SU-DHL-6 (cell line): ENCODE data around the gene ZNF524.

Experiments
- H2AFZ ChIP-seq: fragments of 200-600 bp; sonication (generic); 2 replicates; pipeline ENCODE4 v1.6.1; 2014; ENCODE audit warnings: low read depth, mild to moderate bottlenecking, moderate library complexity, mixed read lengths, antibody characterized with exemption, low read length; ENCODE audit not compliant: severe bottlenecking
- H3F3A ChIP-seq: fragments of 200-600 bp; shearing (Covaris generic); 2 replicates; pipeline ENCODE4 v1.6.0; 2016; ENCODE audit warnings: antibody characterized with exemption, mild to moderate bottlenecking; ENCODE audit not compliant: insufficient read depth
- H3K27ac ChIP-seq: fragments of 200-600 bp; sonication (generic); 2 replicates; pipeline ENCODE4 v1.5.1; 2016; ENCODE audit warnings: low read depth, mild to moderate bottlenecking, low read length, moderate library complexity, mixed read lengths
- H3K27me3 ChIP-seq: fragments of 200-600 bp; sonication (generic), shearing (Covaris generic); 2 replicates; pipeline ENCODE4 v1.6.0; 2014; ENCODE audit warnings: mild to moderate bottlenecking, low read length
- H3K36me3 ChIP-seq: fragments of 200-600 bp; sonication (generic); 2 replicates; pipeline ENCODE4 v1.6.1; 2014; ENCODE audit warnings: mild to moderate bottlenecking, low read length, mixed read lengths
- H3K4me2 ChIP-seq: fragments of 300-600, 200-600 bp; shearing (Covaris generic), sonication (generic); 2 replicates; pipeline ENCODE4 v1.6.0; 2014; ENCODE audit warnings: low read length, low read depth, mild to moderate bottlenecking; ENCODE audit not compliant: poor library complexity, severe bottlenecking
- H3K4me3 ChIP-seq: fragments of 200-600 bp; sonication (generic); 2 replicates; pipeline ENCODE4 v1.5.1; 2014; ENCODE audit warnings: antibody characterized with exemption, low read length, mild to moderate bottlenecking, mixed read lengths; ENCODE audit not compliant: insufficient read depth, poor library complexity, severe bottlenecking
- H3K79me2 ChIP-seq: fragments of 200-600 bp; sonication (generic); 2 replicates; pipeline ENCODE4 v1.6.1; 2014; ENCODE audit warnings: mild to moderate bottlenecking, low read length, moderate library complexity; ENCODE audit not compliant: insufficient read depth
- H3K9ac ChIP-seq: fragments of 200-600 bp; sonication (generic); 2 replicates; pipeline ENCODE4 v1.7.0; 2014; ENCODE audit warnings: mild to moderate bottlenecking, low read length
- H3K9me2 ChIP-seq: fragments of 200-600 bp; sonication (generic); replicated peaks from 2 replicates; pipeline ENCODE4 v1.6.1; 2014; ENCODE audit warnings: low read length; ENCODE audit not compliant: insufficient read depth
- H3K9me3 ChIP-seq: fragments of 200-600 bp; sonication (generic); 2 replicates; pipeline ENCODE4 v1.6.1; 2014; ENCODE audit warnings: low read length, mixed read lengths; ENCODE audit not compliant: insufficient read depth
- H4K20me1 ChIP-seq: fragments of 200-600 bp; sonication (generic); 2 replicates; pipeline ENCODE4 v1.6.1; 2014; ENCODE audit warnings: low read depth, mild to moderate bottlenecking, antibody characterized with exemption, low read length, moderate library complexity, mixed read lengths
- EZH2phosphoT487 ChIP-seq: fragments of 200-600 bp; sonication (generic), shearing (Covaris generic); conservative IDR thresholded peaks from 2 replicates; pipeline ENCODE4 v1.6.1; 2018; ENCODE audit warnings: mild to moderate bottlenecking, antibody characterized with exemption, low read length, moderate library complexity, mixed read lengths
- TF ChIP-seq, protein P1 (sequence below): fragments of 200-600 bp; sonication (generic); IDR thresholded peaks from one replicate; pipeline ENCODE4 v1.5.1; 2017; ENCODE audit warnings: antibody characterized with exemption, mild to moderate bottlenecking, low read length, moderate library complexity; ENCODE audit not compliant: insufficient read depth, poor library complexity, severe bottlenecking

The ZNF524 gene

DNA sequence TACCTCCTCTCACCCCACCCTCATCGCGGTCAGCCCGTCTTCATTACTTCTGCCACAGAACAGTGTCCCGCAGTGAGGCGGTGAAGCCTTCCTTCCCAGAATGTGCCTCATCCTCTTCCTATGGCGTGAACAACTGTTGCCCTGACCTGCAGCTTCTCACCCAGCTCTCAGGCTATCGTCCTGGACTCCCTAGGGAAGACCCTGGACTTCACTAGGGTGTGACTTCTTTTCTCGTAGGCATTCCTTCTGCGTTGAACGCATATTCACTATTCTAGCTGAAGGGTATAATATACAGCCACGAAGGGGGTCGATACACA, 6.3 kb downstream of the ZNF524 start:
- TF ChIP-seq, protein P1, sequence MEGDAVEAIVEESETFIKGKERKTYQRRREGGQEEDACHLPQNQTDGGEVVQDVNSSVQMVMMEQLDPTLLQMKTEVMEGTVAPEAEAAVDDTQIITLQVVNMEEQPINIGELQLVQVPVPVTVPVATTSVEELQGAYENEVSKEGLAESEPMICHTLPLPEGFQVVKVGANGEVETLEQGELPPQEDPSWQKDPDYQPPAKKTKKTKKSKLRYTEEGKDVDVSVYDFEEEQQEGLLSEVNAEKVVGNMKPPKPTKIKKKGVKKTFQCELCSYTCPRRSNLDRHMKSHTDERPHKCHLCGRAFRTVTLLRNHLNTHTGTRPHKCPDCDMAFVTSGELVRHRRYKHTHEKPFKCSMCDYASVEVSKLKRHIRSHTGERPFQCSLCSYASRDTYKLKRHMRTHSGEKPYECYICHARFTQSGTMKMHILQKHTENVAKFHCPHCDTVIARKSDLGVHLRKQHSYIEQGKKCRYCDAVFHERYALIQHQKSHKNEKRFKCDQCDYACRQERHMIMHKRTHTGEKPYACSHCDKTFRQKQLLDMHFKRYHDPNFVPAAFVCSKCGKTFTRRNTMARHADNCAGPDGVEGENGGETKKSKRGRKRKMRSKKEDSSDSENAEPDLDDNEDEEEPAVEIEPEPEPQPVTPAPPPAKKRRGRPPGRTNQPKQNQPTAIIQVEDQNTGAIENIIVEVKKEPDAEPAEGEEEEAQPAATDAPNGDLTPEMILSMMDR, result no peak
- TF ChIP-seq EZH2phosphoT487, result no peak
- Histone ChIP-seq H3K9me3 (no peaks in the 10 kb centered on the region), H3K27ac (peak overlapping the region; percentile 86), H3F3A (peaks cover 17% of the 10 kb centered on the region), H3K27me3 (no peaks in the 10 kb centered on the region), H3K9me2 (no peaks in the 10 kb centered on the region), H3K36me3 (no peaks in the 10 kb centered on the region), H4K20me1 (no peaks in the 10 kb centered on the region), H3K4me3 (peak overlapping the region; percentile 98), H3K9ac (peak overlapping the region; percentile 98), H2AFZ (no peak overlapping the region), H3K79me2 (peaks cover 25% of the 10 kb centered on the region), H3K4me2 (peak overlapping the region; percentile 86)

DNA sequence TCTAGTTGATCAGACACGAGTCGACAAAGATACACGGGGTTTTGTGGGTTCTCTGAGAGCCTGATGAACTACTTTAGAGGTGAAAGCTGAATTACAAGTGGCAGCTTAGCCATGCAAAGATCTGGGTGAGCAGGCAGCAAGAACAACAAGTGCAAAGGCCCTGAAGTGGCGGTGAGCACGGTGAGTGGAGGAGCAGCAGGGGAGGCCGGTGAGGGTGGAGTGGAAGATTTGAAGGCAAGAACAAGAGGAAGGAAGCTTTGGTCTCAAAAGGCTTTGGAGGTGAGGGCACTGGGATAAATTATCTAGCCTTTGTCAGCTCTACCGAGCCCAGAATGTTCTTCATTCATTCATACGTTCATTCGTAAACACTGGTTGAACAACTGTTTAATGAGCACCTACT, 6.7 kb downstream of the ZNF524 start:
- TF ChIP-seq, protein P1, result no peak
- TF ChIP-seq EZH2phosphoT487, result no peak
- Histone ChIP-seq H3F3A (peaks cover 13% of the 10 kb centered on the region), H2AFZ (no peak overlapping the region), H3K79me2 (peaks cover 26% of the 10 kb centered on the region), H3K9me3 (no peaks in the 10 kb centered on the region), H3K9me2 (no peaks in the 10 kb centered on the region), H3K36me3 (no peaks in the 10 kb centered on the region), H3K4me3 (no peak overlapping the region), H3K27ac (no peak overlapping the region), H3K4me2 (peak overlapping the region; percentile 86), H4K20me1 (no peaks in the 10 kb centered on the region), H3K9ac (peak overlapping the region; percentile 98), H3K27me3 (no peaks in the 10 kb centered on the region)

DNA sequence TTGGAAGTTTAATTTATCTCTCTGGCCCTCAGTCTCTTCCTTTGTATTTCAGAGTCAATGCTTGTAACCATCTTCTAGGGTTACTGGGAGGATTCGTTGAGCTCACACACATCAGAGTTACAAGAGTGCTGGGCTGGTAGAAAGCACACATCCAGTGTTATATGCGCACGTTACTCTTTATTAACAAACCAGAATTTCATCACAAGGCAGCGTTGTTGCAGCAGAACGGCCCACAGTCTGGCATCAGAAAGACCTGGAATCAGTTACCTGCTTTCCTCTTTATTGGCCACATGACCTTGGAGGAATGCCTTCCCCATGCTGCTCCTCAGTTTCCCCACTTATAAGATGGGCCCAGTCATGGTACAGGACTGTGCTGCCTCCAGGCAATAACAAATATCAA, 9.2 kb downstream of the ZNF524 start:
- Histone ChIP-seq H4K20me1 (no peaks in the 10 kb centered on the region), H3K9me2 (no peaks in the 10 kb centered on the region), H3K4me3 (no peak overlapping the region), H3K36me3 (no peaks in the 10 kb centered on the region), H3F3A (peaks cover 12% of the 10 kb centered on the region), H3K9me3 (no peaks in the 10 kb centered on the region), H3K9ac (no peak overlapping the region), H2AFZ (no peak overlapping the region), H3K27me3 (no peaks in the 10 kb centered on the region), H3K27ac (no peak overlapping the region), H3K79me2 (peaks cover 26% of the 10 kb centered on the region), H3K4me2 (no peak overlapping the region)
- TF ChIP-seq, protein P1, result no peak
- TF ChIP-seq EZH2phosphoT487, result no peak
